ENCODE results near the gene FERMT1.
"Not testable (repeated sequence)": the region's sequence is repeated elsewhere in the genome, so short reads cannot be mapped to it uniquely, and the experiment has no call there.

The FERMT1 gene

GRCh38 chr20:6115221-6115895 is 7.5 kb downstream of the FERMT1 start:
- DNase-seq = no peak

GRCh38 chr20:6114696-6115095 is 8.1 kb downstream of the FERMT1 start:
- no peak for DNase-seq

- DNase-seq = no peak
Observed at GRCh38 chr20:6113951-6114350, 8.9 kb downstream of the FERMT1 start.

GRCh38 chr20:6112965-6113364 is 9.9 kb downstream of the FERMT1 start:
- DNase-seq = not testable (repeated sequence)

- no peak for DNase-seq
Observed at GRCh38 chr20:6108330-6108729, 14.5 kb downstream of the FERMT1 start.

GRCh38 chr20:6104493-6105188 is 18.2 kb downstream of the FERMT1 start:
- peak in 5 of 56 donors; percentile 3 to 18 (median 12) for DNase-seq

- no peak for DNase-seq
Observed at GRCh38 chr20:6103301-6103700, 19.5 kb downstream of the FERMT1 start.

GRCh38 chr20:6101346-6101745 is 21.5 kb downstream of the FERMT1 start:
- no peak for DNase-seq

- no peak for DNase-seq
Observed at GRCh38 chr20:6100246-6100645, 22.6 kb downstream of the FERMT1 start.

- no peak for DNase-seq
Observed at GRCh38 chr20:6099819-6100218, 23.0 kb downstream of the FERMT1 start.

GRCh38 chr20:6095409-6095808 is 27.4 kb downstream of the FERMT1 start:
- DNase-seq = no peak

GRCh38 chr20:6094565-6094964 is 28.3 kb downstream of the FERMT1 start:
- no peak for DNase-seq

- no peak for DNase-seq
Observed at GRCh38 chr20:6094063-6094462, 28.8 kb downstream of the FERMT1 start.

GRCh38 chr20:6091661-6092060 is 31.2 kb downstream of the FERMT1 start:
- no peak for DNase-seq

GRCh38 chr20:6086868-6087267 is 36.0 kb downstream of the FERMT1 start:
- DNase-seq = no peak

GRCh38 chr20:6083926-6084325 is 38.9 kb downstream of the FERMT1 start:
- no peak for DNase-seq

GRCh38 chr20:6081236-6081635 is 41.6 kb downstream of the FERMT1 start:
- no peak for DNase-seq

- no peak for DNase-seq
Observed at GRCh38 chr20:6079016-6079415, 43.8 kb downstream of the FERMT1 start.

- DNase-seq = peak in 15 of 56 donors; percentile 1 to 51 (median 11)
Observed at GRCh38 chr20:6075428-6076219, 47.2 kb downstream of the FERMT1 start.

- no peak for DNase-seq
Observed at GRCh38 chr20:6074784-6075183, 48.0 kb downstream of the FERMT1 start.

- no peak for DNase-seq
Observed at GRCh38 chr20:6074145-6074561, 48.7 kb downstream of the FERMT1 start.

Measured in nucleus accumbens (tissue), 56 donors.